NT2/D1 (cell line): ENCODE results near the gene TMEM74B.
A peak's percentile ranks its signal among the peaks of the same experiment; 100 is the strongest.

Experiments
- DNase-seq: peaks from one replicate; pipeline ENCODE4 v3.0.0-alpha.2; 2011; ENCODE audit warnings: low read depth, low spot score
- H3K27me3 ChIP-seq: 2 replicates; pipeline ENCODE4 v1.6.0; 2011; ENCODE audit warnings: mild to moderate bottlenecking; ENCODE audit not compliant: insufficient read length, insufficient read depth
- H3K36me3 ChIP-seq: 2 replicates; pipeline ENCODE4 v1.6.1; 2011; ENCODE audit warnings: mild to moderate bottlenecking, low read length, mixed read lengths; ENCODE audit not compliant: insufficient read depth, insufficient read length
- H3K4me1 ChIP-seq: 2 replicates; pipeline ENCODE4 v1.5.1; 2011; ENCODE audit not compliant: insufficient read depth, insufficient read length
- H3K4me3 ChIP-seq: 2 replicates; pipeline ENCODE4 v1.5.1; 2011; ENCODE audit warnings: low read depth; ENCODE audit not compliant: insufficient read length
- H3K9ac ChIP-seq: 2 replicates; pipeline ENCODE4 v1.6.0; 2011; ENCODE audit warnings: low read depth; ENCODE audit not compliant: insufficient read length
- H3K9me3 ChIP-seq: 2 replicates; pipeline ENCODE4 v1.5.1; 2011; ENCODE audit warnings: mild to moderate bottlenecking, low read length; ENCODE audit not compliant: insufficient read depth
- SUZ12 ChIP-seq: IDR thresholded peaks from 2 replicates; pipeline ENCODE4 v1.6.1; 2011; ENCODE audit not compliant: insufficient read length, insufficient read depth; ENCODE audit errors: extremely low read depth
- YY1 ChIP-seq: IDR thresholded peaks from 2 replicates; pipeline ENCODE4 v1.6.1; 2011; ENCODE audit not compliant: insufficient read length, insufficient read depth
- ZNF274 ChIP-seq: IDR thresholded peaks from 2 replicates; pipeline ENCODE4 v1.6.1; 2011; ENCODE audit warnings: mild to moderate bottlenecking, low read depth, low read length

The TMEM74B gene

GRCh38 chr20:1171461-1172093, 13.2 kb downstream of the TMEM74B start:
- Histone ChIP-seq H3K4me3 (no peak overlapping the region), H3K36me3 (peaks cover 41% of the 10 kb centered on the region), H3K27me3 (no peaks in the 10 kb centered on the region), H3K9me3 (no peaks in the 10 kb centered on the region), H3K9ac (no peak overlapping the region), H3K4me1 (no peaks in the 10 kb centered on the region)
- peak; percentile 35 for DNase-seq
- no peak for TF ChIP-seq YY1

DNA sequence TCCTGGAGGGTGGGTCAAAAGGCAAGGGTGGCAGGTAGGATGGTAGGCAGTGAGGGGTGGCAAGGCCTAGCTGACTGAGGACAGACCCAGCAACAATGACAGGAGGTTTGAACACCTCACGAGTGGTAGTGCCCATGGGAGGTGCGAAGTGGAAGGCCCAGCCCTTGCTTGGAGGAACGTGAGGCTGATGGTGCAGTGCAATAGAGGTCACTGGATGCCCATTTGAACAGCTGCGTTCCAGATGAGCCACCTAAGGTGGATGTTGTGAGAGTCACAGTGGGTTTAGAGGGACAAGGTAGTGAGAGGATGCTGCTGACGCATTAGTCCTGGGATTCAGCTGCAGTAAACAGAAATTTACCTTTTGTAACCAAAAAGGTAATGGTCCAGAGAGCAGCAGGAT, 15.6 kb downstream of the TMEM74B start:
- Histone ChIP-seq H3K27me3 (no peaks in the 10 kb centered on the region), H3K9me3 (no peaks in the 10 kb centered on the region), H3K9ac (no peak overlapping the region), H3K36me3 (peaks cover 65% of the 10 kb centered on the region), H3K4me1 (no peaks in the 10 kb centered on the region), H3K4me3 (no peak overlapping the region)
- DNase-seq = no peak
- TF ChIP-seq ZNF274 (no peak), YY1 (no peak), SUZ12 (no peak)

DNA sequence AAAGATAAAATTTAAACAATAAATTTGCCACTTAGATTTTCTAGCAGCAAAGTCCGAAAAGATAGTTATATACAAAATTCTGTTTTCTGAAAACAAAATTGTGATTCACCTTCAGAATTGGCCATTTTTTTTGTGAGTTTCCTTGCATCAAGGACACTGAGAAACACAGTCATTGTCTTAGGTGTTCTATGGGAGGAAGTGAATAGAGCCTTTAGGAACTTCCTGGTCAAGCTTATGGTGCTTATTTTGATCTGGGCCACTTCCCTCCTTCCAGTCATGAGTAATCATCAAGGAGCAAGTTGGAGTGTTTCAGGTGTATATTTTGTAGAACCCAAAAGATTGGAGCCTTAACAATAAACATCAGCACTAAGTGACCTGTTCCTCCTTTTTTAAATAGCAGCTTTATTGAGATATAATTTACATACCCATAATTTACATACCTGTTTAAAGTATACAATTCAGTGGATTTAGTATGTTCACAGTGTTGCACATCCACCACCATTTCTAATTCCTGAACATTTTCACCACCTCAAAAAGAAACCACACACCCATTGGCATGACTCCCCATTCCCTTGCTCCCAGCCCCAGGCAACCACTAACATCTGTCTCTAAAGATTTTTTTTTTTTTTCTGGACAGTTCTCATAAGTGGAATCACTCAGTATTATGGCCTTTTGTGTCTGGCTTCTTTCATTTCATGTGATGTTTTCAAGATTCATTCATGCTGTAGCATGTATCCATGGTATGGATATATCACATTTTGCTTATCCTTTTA, 17.6 kb downstream of the TMEM74B start:
- no peaks in the 10 kb centered on the region for H3K4me1 ChIP-seq
- no peak for DNase-seq
- no peaks in the 10 kb centered on the region for H3K9me3 ChIP-seq
- TF ChIP-seq ZNF274 (no peak), SUZ12 (no peak), YY1 (no peak)
- no peak overlapping the region for H3K4me3 ChIP-seq
- H3K27me3 ChIP-seq = no peaks in the 10 kb centered on the region
- no peak overlapping the region for H3K9ac ChIP-seq
- H3K36me3 ChIP-seq = peaks cover 84% of the 10 kb centered on the region

GRCh38 chr20:1165941-1166340, 18.8 kb downstream of the TMEM74B start:
- H3K9ac ChIP-seq = no peak overlapping the region
- H3K27me3 ChIP-seq = no peaks in the 10 kb centered on the region
- no peaks in the 10 kb centered on the region for H3K4me1 ChIP-seq
- TF ChIP-seq YY1 (no peak), SUZ12 (no peak), ZNF274 (no peak)
- H3K4me3 ChIP-seq = no peak overlapping the region
- H3K36me3 ChIP-seq = peaks cover 91% of the 10 kb centered on the region
- H3K9me3 ChIP-seq = no peaks in the 10 kb centered on the region
- DNase-seq = no peak

- H3K4me3 ChIP-seq = no peak overlapping the region
- TF ChIP-seq SUZ12 (no peak), ZNF274 (no peak), YY1 (no peak)
- no peaks in the 10 kb centered on the region for H3K9me3 ChIP-seq
- H3K4me1 ChIP-seq = no peaks in the 10 kb centered on the region
- H3K9ac ChIP-seq = no peak overlapping the region
- no peaks in the 10 kb centered on the region for H3K27me3 ChIP-seq
- DNase-seq = no peak
- H3K36me3 ChIP-seq = peaks cover 91% of the 10 kb centered on the region
Measured at GRCh38 chr20:1165521-1165920, 19.3 kb downstream of the TMEM74B start.

DNA sequence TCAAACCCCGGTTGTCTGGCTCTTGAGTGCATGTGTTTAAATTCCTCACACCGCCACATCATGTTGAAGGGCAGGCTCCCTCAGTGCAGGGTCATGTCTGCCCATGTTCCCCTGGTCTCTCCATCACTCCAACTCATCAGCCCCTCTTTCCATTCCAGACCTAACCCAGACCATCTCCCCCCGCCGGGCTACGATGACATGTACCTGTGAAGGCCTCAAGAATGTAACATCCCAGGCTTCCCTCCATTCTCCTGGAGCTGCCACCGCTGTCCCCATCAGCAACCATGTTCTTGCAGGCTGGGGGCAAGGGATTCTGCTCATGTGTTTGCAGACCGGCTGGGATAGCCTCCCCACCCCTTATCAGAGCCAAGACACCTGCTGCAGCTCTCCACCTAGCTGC, 19.9 kb downstream of the TMEM74B start:
- H3K9ac ChIP-seq = no peak overlapping the region
- no peak overlapping the region for H3K4me3 ChIP-seq
- no peaks in the 10 kb centered on the region for H3K9me3 ChIP-seq
- H3K4me1 ChIP-seq = no peaks in the 10 kb centered on the region
- TF ChIP-seq ZNF274 = no peak
- no peak for TF ChIP-seq SUZ12
- no peak for TF ChIP-seq YY1
- peaks cover 92% of the 10 kb centered on the region for H3K36me3 ChIP-seq
- no peaks in the 10 kb centered on the region for H3K27me3 ChIP-seq
- no peak for DNase-seq

- Histone ChIP-seq H3K4me1 (no peaks in the 10 kb centered on the region), H3K9me3 (no peaks in the 10 kb centered on the region), H3K27me3 (no peaks in the 10 kb centered on the region), H3K4me3 (no peak overlapping the region), H3K9ac (no peak overlapping the region), H3K36me3 (peaks cover 87% of the 10 kb centered on the region)
- DNase-seq = no peak
- TF ChIP-seq ZNF274 (no peak), SUZ12 (no peak), YY1 (no peak)
Measured at GRCh38 chr20:1163653-1164052, 21.1 kb downstream of the TMEM74B start.
